HS-5 (cell line): ENCODE data around the gene TSPY1.
"Not testable (repeated sequence)": the region's sequence is repeated elsewhere in the genome, so short reads cannot be mapped to it uniquely, and the experiment has no call there.

Experiments used
- DNase-seq: peaks from one replicate; pipeline ENCODE4 v3.0.0-alpha.2; 2012; ENCODE audit warnings: low read depth

TSPY1 gene, protein sequence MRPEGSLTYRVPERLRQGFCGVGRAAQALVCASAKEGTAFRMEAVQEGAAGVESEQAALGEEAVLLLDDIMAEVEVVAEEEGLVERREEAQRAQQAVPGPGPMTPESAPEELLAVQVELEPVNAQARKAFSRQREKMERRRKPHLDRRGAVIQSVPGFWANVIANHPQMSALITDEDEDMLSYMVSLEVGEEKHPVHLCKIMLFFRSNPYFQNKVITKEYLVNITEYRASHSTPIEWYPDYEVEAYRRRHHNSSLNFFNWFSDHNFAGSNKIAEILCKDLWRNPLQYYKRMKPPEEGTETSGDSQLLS

GRCh38 chrY:9466655-9467054 is at the start of gene TSPY1:
Gene TSPY1 (plus strand): TSS chrY:9466955. CDS start chrY:9467001, 46 bp downstream.
- DNase-seq, result not testable (repeated sequence)

GRCh38 chrY:9486967-9487366 is 20.2 kb downstream of the TSPY1 start, which contains the start of gene TSPY9:
Gene TSPY9 (plus strand): TSS chrY:9487267. CDS start chrY:9487313, 46 bp downstream.
- not testable (repeated sequence) for DNase-seq

DNA sequence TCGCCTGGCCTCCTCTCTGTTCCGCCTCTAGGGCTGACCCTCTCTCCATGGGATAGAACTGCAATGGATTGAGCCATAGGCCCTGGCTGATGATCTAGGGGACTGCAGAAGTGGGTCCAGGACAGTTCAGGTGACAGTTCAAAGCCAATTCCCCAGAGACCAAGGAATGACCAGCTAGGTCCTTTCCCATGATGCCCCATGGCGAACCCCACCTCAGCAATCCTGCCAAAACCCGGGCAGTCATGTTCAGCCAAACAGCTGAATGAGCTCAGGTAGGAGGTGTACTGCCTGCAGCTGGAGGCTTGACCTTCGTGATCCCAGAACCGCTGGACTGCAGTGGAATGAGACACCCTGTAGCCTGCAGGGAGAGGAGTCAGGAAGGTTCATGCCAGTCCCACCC is 37.6 kb downstream of the TSPY1 start:
- DNase-seq, result not testable (repeated sequence)

DNA sequence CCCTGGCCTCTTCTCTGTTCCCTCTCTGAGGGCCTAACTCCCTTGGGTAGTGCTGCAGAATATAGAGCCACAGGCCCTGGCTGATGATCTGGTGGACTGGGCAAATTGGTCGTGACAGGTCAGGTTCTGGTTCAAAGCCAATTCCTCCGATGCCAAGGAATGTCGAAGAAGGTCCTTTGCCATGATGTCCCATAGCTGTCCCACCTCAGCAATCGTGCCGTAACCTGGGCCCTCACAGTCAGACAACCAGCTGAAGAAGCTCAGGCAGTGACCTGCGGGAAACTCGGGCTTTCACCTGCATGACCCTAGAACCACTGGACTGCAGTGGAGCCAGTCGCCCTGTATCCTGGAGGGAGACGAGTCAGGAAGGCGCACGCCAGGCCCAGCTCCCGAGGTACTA is 49.5 kb downstream of the TSPY1 start:
- DNase-seq, result not testable (repeated sequence)
